ENCODE data around the gene GBP2.

DNA sequence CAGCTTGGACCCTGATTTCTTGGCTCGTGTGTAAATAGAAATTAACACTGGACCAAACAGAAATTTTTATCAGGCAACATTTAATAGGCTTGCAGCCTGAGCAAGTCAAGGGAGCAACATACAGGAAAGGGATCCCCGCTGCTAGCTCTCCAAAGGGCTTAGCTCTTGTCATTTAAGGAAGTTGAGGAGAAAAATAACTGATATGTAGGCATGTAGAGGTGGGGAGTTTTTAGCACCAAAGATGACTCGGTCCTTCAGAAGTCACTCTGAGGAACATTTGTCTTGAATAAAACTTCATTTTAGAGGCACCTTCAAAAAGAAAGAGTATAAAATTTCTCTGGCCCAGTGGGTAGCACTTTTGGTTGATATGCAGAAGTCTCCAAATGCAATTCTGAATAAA, 27.1 kb downstream of the GBP2 start:
- TF ChIP-seq CTCF (IDR thresholded peaks at IDR 0.05; ENCODE audit: low read depth, low read length, missing input control) (no peak), ZBTB33 (IDR thresholded peaks at IDR 0.05) (no peak), SP1 (IDR thresholded peaks at IDR 0.05) (no peak), RAD21 (IDR thresholded peaks at IDR 0.05) (no peak), ATF3 (IDR thresholded peaks at IDR 0.05) (no peak), JUND (IDR thresholded peaks at IDR 0.05) (no peak), TAF1 (conservative IDR thresholded peaks at IDR 0.05) (no peak), YY1 (IDR thresholded peaks at IDR 0.05) (no peak), RXRA (IDR thresholded peaks at IDR 0.05) (no peak), EGR1 (IDR thresholded peaks at IDR 0.05; ENCODE audit: low read depth in 2 of 2) (no peak)
- TF ChIP-seq, protein P1, sequence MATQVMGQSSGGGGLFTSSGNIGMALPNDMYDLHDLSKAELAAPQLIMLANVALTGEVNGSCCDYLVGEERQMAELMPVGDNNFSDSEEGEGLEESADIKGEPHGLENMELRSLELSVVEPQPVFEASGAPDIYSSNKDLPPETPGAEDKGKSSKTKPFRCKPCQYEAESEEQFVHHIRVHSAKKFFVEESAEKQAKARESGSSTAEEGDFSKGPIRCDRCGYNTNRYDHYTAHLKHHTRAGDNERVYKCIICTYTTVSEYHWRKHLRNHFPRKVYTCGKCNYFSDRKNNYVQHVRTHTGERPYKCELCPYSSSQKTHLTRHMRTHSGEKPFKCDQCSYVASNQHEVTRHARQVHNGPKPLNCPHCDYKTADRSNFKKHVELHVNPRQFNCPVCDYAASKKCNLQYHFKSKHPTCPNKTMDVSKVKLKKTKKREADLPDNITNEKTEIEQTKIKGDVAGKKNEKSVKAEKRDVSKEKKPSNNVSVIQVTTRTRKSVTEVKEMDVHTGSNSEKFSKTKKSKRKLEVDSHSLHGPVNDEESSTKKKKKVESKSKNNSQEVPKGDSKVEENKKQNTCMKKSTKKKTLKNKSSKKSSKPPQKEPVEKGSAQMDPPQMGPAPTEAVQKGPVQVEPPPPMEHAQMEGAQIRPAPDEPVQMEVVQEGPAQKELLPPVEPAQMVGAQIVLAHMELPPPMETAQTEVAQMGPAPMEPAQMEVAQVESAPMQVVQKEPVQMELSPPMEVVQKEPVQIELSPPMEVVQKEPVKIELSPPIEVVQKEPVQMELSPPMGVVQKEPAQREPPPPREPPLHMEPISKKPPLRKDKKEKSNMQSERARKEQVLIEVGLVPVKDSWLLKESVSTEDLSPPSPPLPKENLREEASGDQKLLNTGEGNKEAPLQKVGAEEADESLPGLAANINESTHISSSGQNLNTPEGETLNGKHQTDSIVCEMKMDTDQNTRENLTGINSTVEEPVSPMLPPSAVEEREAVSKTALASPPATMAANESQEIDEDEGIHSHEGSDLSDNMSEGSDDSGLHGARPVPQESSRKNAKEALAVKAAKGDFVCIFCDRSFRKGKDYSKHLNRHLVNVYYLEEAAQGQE (IDR thresholded peaks at IDR 0.05) = no peak
- TF ChIP-seq, protein P2, sequence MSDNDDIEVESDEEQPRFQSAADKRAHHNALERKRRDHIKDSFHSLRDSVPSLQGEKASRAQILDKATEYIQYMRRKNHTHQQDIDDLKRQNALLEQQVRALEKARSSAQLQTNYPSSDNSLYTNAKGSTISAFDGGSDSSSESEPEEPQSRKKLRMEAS (IDR thresholded peaks at IDR 0.05) = no peak

Data from liver (tissue), 3 donors.